Glutamatergic neuron (in vitro differentiated cells): ENCODE measurements around the gene AUTS2. TPM values are rescaled to one million over a fixed set of nuclear protein-coding genes. Genes with fewer than 3 reads are reported as not detected.

Experiments
- DNase-seq: peaks from one replicate; pipeline ENCODE4 v3.0.0; 2022
- H3K27ac Mint-ChIP-seq: one replicate; pipeline ENCODE4 v1.8.0; 2020; ENCODE audit warnings: mild to moderate bottlenecking, mixed read lengths, inconsistent platforms; ENCODE audit not compliant: unreplicated experiment
- H3K27me3 Mint-ChIP-seq: one replicate; pipeline ENCODE4 v1.8.0; 2020; ENCODE audit warnings: mild to moderate bottlenecking, moderate library complexity, mixed read lengths, inconsistent platforms; ENCODE audit not compliant: unreplicated experiment
- H3K36me3 Mint-ChIP-seq: one replicate; pipeline ENCODE4 v1.8.0; 2020; ENCODE audit warnings: mild to moderate bottlenecking, mixed read lengths, inconsistent platforms; ENCODE audit not compliant: unreplicated experiment
- H3K4me1 Mint-ChIP-seq: one replicate; pipeline ENCODE4 v1.8.0; 2020; ENCODE audit warnings: mild to moderate bottlenecking, low read depth, mixed read lengths, inconsistent platforms; ENCODE audit not compliant: unreplicated experiment
- H3K4me3 Mint-ChIP-seq: one replicate; pipeline ENCODE4 v1.8.0; 2020; ENCODE audit warnings: mild to moderate bottlenecking, mixed read lengths, inconsistent platforms; ENCODE audit not compliant: unreplicated experiment
- H3K9me3 Mint-ChIP-seq: one replicate; pipeline ENCODE4 v1.8.0; 2020; ENCODE audit warnings: mild to moderate bottlenecking, moderate library complexity, mixed read lengths, inconsistent platforms; ENCODE audit not compliant: unreplicated experiment
- CTCF ChIP-seq: fragments of 200-600 bp; sonication (generic); IDR thresholded peaks from one replicate; pipeline ENCODE4 v1.5.0; 2021; ENCODE audit not compliant: partially characterized antibody, unreplicated experiment
- total RNA-seq: library from RNA; stranded (reverse); fragmentation: NEBNext Ultra II Directional; extraction: Animal tissue kit (Norgen Biotek cat#: 25700); gene quantifications from one replicate; pipeline ENCODE4 v1.2.1, GENCODE V29; 2021; ENCODE audit not compliant: unreplicated experiment

AUTS2 gene
- total RNA-seq, 1 donor from 2014 or later: 300 TPM

- Mint-ChIP-seq H3K27me3 (peaks cover 1% of the 10 kb centered on the region), H3K4me1 (peaks cover 72% of the 10 kb centered on the region), H3K9me3 (no peaks in the 10 kb centered on the region), H3K4me3 (no peak overlapping the region), H3K36me3 (no peaks in the 10 kb centered on the region), H3K27ac (peak overlapping the region; percentile 25)
- no peak for DNase-seq
- no peak for TF ChIP-seq CTCF
These were observed 103.0 kb downstream of the AUTS2 start for GRCh38 chr7:69701288-69701687.

GRCh38 chr7:69702357-69702756 lies 104.1 kb downstream of the AUTS2 start:
- Mint-ChIP-seq H3K27ac (no peak overlapping the region), H3K4me1 (peaks cover 61% of the 10 kb centered on the region), H3K27me3 (peaks cover 1% of the 10 kb centered on the region), H3K4me3 (peak overlapping the region; percentile 13), H3K36me3 (no peaks in the 10 kb centered on the region), H3K9me3 (no peaks in the 10 kb centered on the region)
- no peak for TF ChIP-seq CTCF
- DNase-seq: no peak

GRCh38 chr7:69703099-69703498 lies 104.8 kb downstream of the AUTS2 start:
- no peaks in the 10 kb centered on the region for H3K9me3 Mint-ChIP-seq
- DNase-seq: no peak
- no peak for TF ChIP-seq CTCF
- peaks cover 59% of the 10 kb centered on the region for H3K4me1 Mint-ChIP-seq
- H3K4me3 Mint-ChIP-seq: no peak overlapping the region
- H3K27ac Mint-ChIP-seq: no peak overlapping the region
- H3K27me3 Mint-ChIP-seq: peaks cover 1% of the 10 kb centered on the region
- H3K36me3 Mint-ChIP-seq: no peaks in the 10 kb centered on the region

GRCh38 chr7:69706070-69706469 lies 107.8 kb downstream of the AUTS2 start:
- Mint-ChIP-seq H3K9me3 (no peaks in the 10 kb centered on the region), H3K4me3 (no peak overlapping the region), H3K36me3 (no peaks in the 10 kb centered on the region), H3K27me3 (peaks cover 1% of the 10 kb centered on the region), H3K27ac (no peak overlapping the region), H3K4me1 (peaks cover 56% of the 10 kb centered on the region)
- no peak for DNase-seq
- no peak for TF ChIP-seq CTCF

- H3K4me1 Mint-ChIP-seq: peaks cover 32% of the 10 kb centered on the region
- no peak for TF ChIP-seq CTCF
- H3K4me3 Mint-ChIP-seq: no peak overlapping the region
- no peak for DNase-seq
- no peaks in the 10 kb centered on the region for H3K36me3 Mint-ChIP-seq
- H3K9me3 Mint-ChIP-seq: no peaks in the 10 kb centered on the region
- H3K27me3 Mint-ChIP-seq: no peaks in the 10 kb centered on the region
- H3K27ac Mint-ChIP-seq: no peak overlapping the region
These were observed 110.6 kb downstream of the AUTS2 start for GRCh38 chr7:69708857-69709256.
